HL-60 (cell line): Measurements from ENCODE around the gene CCDC187.
"Not testable (repeated sequence)": the region's sequence is repeated elsewhere in the genome, so short reads cannot be mapped to it uniquely, and the experiment has no call there.

Experiments used
- DNase-seq, 2 experiments: peaks; one replicate each; pipeline ENCODE4 v3.0.0-alpha.2; 2010 to 2020; ENCODE audit warnings: low read depth in 1 of 2, low spot score in 1 of 2
- H3K27ac ChIP-seq: fragments of 250-450 bp; sonication (Bioruptor Pico); replicated peaks from 2 replicates; pipeline ENCODE4 v1.5.1; 2020; ENCODE audit warnings: mild to moderate bottlenecking, moderate library complexity
- H3K27me3 ChIP-seq: fragments of 250-450 bp; sonication (Bioruptor Pico); 2 replicates; pipeline ENCODE4 v1.5.1; 2021; ENCODE audit warnings: mild to moderate bottlenecking, moderate library complexity; ENCODE audit not compliant: insufficient read depth, poor library complexity, severe bottlenecking
- H3K4me3 ChIP-seq: replicated peaks from 2 replicates; pipeline ENCODE4 v1.5.1; 2011; ENCODE audit warnings: mild to moderate bottlenecking, control low read depth, low read length; ENCODE audit not compliant: insufficient read depth
- CTCF ChIP-seq: IDR thresholded peaks from one replicate; pipeline ENCODE4 v1.5.1; 2011; ENCODE audit warnings: low read length, control low read depth, inconsistent platforms; ENCODE audit not compliant: insufficient read depth
- GABPA ChIP-seq: IDR thresholded peaks from 2 replicates; pipeline ENCODE4 v1.6.1; 2012; ENCODE audit warnings: low read depth
- POLR2AphosphoS5 ChIP-seq: IDR thresholded peaks from 2 replicates; pipeline ENCODE4 v1.6.1; 2012; ENCODE audit warnings: low read depth
- REST ChIP-seq: IDR thresholded peaks from 2 replicates; pipeline ENCODE4 v1.6.1; 2012; ENCODE audit warnings: low read depth; ENCODE audit not compliant: insufficient replicate concordance
- SPI1 ChIP-seq: IDR thresholded peaks from 2 replicates; pipeline ENCODE4 v1.6.1; 2012; ENCODE audit warnings: low read depth, mild to moderate bottlenecking, borderline replicate concordance

CCDC187 gene

GRCh38 chr9:136268318-136268717, 35.6 kb downstream of the CCDC187 start:
- H3K27ac ChIP-seq: no peak overlapping the region
- H3K27me3 ChIP-seq: peaks cover 7% of the 10 kb centered on the region
- TF ChIP-seq CTCF (no peak), POLR2AphosphoS5 (no peak), REST (no peak), SPI1 (no peak), GABPA (no peak)

GRCh38 chr9:136267261-136268111, 36.4 kb downstream of the CCDC187 start:
- DNase-seq: peak; percentile 67 to 78
- no peak overlapping the region for H3K27ac ChIP-seq
- H3K27me3 ChIP-seq: peaks cover 4% of the 10 kb centered on the region
- TF ChIP-seq POLR2AphosphoS5: no peak
- TF ChIP-seq CTCF: peak; percentile 9
- peak overlapping the region; percentile 41 for H3K4me3 ChIP-seq

More at GRCh38 chr9:136268318-136268717, 35.6 kb downstream of the CCDC187 start:
- no peak overlapping the region for H3K4me3 ChIP-seq
- no peak for DNase-seq

- H3K4me3 ChIP-seq, H3K27me3 ChIP-seq, DNase-seq, H3K27ac ChIP-seq: not testable (repeated sequence)
Observed at GRCh38 chr9:136266641-136267040, 37.3 kb downstream of the CCDC187 start.

GRCh38 chr9:136265561-136266355, 38.1 kb downstream of the CCDC187 start:
- Histone ChIP-seq H3K27ac (no peak overlapping the region), H3K27me3 (peaks cover 4% of the 10 kb centered on the region)

More at GRCh38 chr9:136265561-136266355, 38.1 kb downstream of the CCDC187 start:
- no peak for DNase-seq
- TF ChIP-seq POLR2AphosphoS5 (no peak), SPI1 (no peak), REST (no peak), CTCF (no peak), GABPA (no peak)
- no peak overlapping the region for H3K4me3 ChIP-seq
